ENCODE data around the gene HIGD2A. TPM values are rescaled to one million over a fixed set of nuclear protein-coding genes. Genes with fewer than 3 reads are reported as not detected.

Gene HIGD2A
- total and polyA plus RNA-seq, 9 of the 15 experiments (the other 6 are each of a cell fraction or from before 2014, with no cell fraction given): 94.7 to 264 (median 163) TPM

DNA sequence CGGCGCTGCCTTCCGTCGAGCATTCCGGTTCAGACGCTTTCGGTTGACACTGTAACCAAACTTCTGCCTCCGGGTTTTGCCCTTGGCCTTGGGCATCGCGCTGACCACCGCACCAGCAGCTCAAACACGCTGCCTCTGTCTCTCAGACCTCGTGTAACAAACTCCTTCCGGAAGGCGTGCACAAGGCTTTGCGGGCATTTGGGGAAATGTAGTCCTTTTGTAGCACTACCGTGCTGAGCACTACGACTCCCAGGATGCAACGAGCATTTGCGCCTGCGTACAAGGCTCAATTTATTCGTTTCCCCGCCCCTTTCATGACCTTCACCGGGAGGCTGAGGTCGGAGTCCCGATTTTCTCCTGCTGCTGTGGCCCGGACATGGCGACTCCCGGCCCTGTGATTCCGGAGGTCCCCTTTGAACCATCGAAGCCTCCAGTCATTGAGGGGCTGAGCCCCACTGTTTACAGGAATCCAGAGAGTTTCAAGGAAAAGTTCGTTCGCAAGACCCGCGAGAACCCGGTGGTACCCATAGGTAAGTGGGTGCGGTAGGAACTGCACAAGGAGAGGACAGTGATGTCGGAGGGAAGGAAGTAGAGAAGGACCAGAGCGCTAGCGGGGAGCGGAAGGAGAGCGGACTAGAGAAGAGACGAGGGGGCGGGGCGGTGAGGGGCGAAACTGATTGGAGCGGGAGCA is at the start of gene HIGD2A, which contains the start of gene NOP16 (continued):
- TF ChIP-seq ARID1B (IDR thresholded peaks at IDR 0.05): peak; percentile 59
- TF ChIP-seq, protein P1, sequence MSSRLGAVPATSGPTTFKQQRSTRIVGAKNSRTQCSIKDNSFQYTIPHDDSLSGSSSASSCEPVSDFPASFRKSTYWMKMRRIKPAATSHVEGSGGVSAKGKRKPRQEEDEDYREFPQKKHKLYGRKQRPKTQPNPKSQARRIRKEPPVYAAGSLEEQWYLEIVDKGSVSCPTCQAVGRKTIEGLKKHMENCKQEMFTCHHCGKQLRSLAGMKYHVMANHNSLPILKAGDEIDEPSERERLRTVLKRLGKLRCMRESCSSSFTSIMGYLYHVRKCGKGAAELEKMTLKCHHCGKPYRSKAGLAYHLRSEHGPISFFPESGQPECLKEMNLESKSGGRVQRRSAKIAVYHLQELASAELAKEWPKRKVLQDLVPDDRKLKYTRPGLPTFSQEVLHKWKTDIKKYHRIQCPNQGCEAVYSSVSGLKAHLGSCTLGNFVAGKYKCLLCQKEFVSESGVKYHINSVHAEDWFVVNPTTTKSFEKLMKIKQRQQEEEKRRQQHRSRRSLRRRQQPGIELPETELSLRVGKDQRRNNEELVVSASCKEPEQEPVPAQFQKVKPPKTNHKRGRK (tag; IDR thresholded peaks at IDR 0.05): no peak
- no peak for TF ChIP-seq KHSRP (IDR thresholded peaks at IDR 0.05)
- TF ChIP-seq, protein P2, sequence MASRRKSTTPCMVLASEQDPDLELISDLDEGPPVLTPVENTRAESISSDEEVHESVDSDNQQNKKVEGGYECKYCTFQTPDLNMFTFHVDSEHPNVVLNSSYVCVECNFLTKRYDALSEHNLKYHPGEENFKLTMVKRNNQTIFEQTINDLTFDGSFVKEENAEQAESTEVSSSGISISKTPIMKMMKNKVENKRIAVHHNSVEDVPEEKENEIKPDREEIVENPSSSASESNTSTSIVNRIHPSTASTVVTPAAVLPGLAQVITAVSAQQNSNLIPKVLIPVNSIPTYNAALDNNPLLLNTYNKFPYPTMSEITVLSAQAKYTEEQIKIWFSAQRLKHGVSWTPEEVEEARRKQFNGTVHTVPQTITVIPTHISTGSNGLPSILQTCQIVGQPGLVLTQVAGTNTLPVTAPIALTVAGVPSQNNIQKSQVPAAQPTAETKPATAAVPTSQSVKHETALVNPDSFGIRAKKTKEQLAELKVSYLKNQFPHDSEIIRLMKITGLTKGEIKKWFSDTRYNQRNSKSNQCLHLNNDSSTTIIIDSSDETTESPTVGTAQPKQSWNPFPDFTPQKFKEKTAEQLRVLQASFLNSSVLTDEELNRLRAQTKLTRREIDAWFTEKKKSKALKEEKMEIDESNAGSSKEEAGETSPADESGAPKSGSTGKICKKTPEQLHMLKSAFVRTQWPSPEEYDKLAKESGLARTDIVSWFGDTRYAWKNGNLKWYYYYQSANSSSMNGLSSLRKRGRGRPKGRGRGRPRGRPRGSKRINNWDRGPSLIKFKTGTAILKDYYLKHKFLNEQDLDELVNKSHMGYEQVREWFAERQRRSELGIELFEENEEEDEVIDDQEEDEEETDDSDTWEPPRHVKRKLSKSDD (conservative IDR thresholded peaks at IDR 0.05; ENCODE audit: low read length): 0 out of 2 replicates have a peak, but pooled peaks have one; percentile 42
- peak; percentile 73; the same call in 1 of the 2 replicates for TF ChIP-seq KLF13 (tag; IDR thresholded peaks at IDR 0.05; ENCODE audit: borderline replicate concordance, low read depth)
- TF ChIP-seq ZNF445 (CRISPR knock-in tag; IDR thresholded peaks at IDR 0.05; ENCODE audit: low read depth): no peak
- TF ChIP-seq MECOM (CRISPR knock-in tag; IDR thresholded peaks at IDR 0.05): peak; percentile 58; the same call in 1 of the 2 replicates
- TF ChIP-seq ZNF584 (CRISPR knock-in tag; IDR thresholded peaks at IDR 0.05; ENCODE audit: low read depth): peak; percentile 45; the same call in 1 of the 2 replicates
- TF ChIP-seq KAT7 (CRISPR knock-in tag; IDR thresholded peaks at IDR 0.05; ENCODE audit: borderline replicate concordance): peak; percentile 94; the same call in 1 of the 2 replicates
- TF ChIP-seq FOXA1 (IDR thresholded peaks at IDR 0.05; ENCODE audit: borderline replicate concordance): no peak
- TF ChIP-seq ELF1 (tag; IDR thresholded peaks at IDR 0.05): peak; percentile 93
- peak; percentile 84 to 88 for TF ChIP-seq NRF1 (conservative IDR thresholded peaks at IDR 0.05 in 1 of 2, IDR thresholded peaks at IDR 0.05 in 1 of 2)
- TF ChIP-seq DACH1 (IDR thresholded peaks at IDR 0.05; ENCODE audit: partially characterized antibody): no peak
- TF ChIP-seq, protein P3, sequence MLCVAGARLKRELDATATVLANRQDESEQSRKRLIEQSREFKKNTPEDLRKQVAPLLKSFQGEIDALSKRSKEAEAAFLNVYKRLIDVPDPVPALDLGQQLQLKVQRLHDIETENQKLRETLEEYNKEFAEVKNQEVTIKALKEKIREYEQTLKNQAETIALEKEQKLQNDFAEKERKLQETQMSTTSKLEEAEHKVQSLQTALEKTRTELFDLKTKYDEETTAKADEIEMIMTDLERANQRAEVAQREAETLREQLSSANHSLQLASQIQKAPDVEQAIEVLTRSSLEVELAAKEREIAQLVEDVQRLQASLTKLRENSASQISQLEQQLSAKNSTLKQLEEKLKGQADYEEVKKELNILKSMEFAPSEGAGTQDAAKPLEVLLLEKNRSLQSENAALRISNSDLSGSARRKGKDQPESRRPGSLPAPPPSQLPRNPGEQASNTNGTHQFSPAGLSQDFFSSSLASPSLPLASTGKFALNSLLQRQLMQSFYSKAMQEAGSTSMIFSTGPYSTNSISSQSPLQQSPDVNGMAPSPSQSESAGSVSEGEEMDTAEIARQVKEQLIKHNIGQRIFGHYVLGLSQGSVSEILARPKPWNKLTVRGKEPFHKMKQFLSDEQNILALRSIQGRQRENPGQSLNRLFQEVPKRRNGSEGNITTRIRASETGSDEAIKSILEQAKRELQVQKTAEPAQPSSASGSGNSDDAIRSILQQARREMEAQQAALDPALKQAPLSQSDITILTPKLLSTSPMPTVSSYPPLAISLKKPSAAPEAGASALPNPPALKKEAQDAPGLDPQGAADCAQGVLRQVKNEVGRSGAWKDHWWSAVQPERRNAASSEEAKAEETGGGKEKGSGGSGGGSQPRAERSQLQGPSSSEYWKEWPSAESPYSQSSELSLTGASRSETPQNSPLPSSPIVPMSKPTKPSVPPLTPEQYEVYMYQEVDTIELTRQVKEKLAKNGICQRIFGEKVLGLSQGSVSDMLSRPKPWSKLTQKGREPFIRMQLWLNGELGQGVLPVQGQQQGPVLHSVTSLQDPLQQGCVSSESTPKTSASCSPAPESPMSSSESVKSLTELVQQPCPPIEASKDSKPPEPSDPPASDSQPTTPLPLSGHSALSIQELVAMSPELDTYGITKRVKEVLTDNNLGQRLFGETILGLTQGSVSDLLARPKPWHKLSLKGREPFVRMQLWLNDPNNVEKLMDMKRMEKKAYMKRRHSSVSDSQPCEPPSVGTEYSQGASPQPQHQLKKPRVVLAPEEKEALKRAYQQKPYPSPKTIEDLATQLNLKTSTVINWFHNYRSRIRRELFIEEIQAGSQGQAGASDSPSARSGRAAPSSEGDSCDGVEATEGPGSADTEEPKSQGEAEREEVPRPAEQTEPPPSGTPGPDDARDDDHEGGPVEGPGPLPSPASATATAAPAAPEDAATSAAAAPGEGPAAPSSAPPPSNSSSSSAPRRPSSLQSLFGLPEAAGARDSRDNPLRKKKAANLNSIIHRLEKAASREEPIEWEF (CRISPR knock-in tag; IDR thresholded peaks at IDR 0.05): no peak
- TF ChIP-seq TAF1 (IDR thresholded peaks at IDR 0.05; ENCODE audit: control insufficient read depth, extremely low read depth, insufficient read depth, low read length, severe bottlenecking): peak; percentile 92
- TF ChIP-seq, protein P4, sequence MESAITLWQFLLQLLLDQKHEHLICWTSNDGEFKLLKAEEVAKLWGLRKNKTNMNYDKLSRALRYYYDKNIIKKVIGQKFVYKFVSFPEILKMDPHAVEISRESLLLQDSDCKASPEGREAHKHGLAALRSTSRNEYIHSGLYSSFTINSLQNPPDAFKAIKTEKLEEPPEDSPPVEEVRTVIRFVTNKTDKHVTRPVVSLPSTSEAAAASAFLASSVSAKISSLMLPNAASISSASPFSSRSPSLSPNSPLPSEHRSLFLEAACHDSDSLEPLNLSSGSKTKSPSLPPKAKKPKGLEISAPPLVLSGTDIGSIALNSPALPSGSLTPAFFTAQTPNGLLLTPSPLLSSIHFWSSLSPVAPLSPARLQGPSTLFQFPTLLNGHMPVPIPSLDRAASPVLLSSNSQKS (CRISPR knock-in tag; IDR thresholded peaks at IDR 0.05): no peak
- peak; percentile 70; the same call in 1 of the 2 replicates for TF ChIP-seq MEF2D (tag; conservative IDR thresholded peaks at IDR 0.05; ENCODE audit: low read depth)
